ENCODE measurements around the gene UBE2I.

Gene UBE2I

GRCh38 chr16:1313721-1314369 lies 4.4 kb downstream of the UBE2I start:
- POLR2A ChIA-PET (ENCODE audit: low non-redundant PET): no interaction called here
- H3K27ac ChIP-seq: no peak overlapping the region
- TF ChIP-seq, protein P1, sequence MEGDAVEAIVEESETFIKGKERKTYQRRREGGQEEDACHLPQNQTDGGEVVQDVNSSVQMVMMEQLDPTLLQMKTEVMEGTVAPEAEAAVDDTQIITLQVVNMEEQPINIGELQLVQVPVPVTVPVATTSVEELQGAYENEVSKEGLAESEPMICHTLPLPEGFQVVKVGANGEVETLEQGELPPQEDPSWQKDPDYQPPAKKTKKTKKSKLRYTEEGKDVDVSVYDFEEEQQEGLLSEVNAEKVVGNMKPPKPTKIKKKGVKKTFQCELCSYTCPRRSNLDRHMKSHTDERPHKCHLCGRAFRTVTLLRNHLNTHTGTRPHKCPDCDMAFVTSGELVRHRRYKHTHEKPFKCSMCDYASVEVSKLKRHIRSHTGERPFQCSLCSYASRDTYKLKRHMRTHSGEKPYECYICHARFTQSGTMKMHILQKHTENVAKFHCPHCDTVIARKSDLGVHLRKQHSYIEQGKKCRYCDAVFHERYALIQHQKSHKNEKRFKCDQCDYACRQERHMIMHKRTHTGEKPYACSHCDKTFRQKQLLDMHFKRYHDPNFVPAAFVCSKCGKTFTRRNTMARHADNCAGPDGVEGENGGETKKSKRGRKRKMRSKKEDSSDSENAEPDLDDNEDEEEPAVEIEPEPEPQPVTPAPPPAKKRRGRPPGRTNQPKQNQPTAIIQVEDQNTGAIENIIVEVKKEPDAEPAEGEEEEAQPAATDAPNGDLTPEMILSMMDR (conservative IDR thresholded peaks at IDR 0.05; ENCODE audit: low read depth): no peak
- DNase-seq (ENCODE audit: low spot score): no peak
- CTCF ChIA-PET: no interaction called here

- 0 out of 2 replicates have a peak overlapping the region, but pooled peaks have one; percentile 1 for H3K27ac ChIP-seq
- no peak for DNase-seq (ENCODE audit: low spot score)
- TF ChIP-seq, protein P1 (conservative IDR thresholded peaks at IDR 0.05; ENCODE audit: low read depth): no peak
- POLR2A ChIA-PET (ENCODE audit: low non-redundant PET): no interaction called here
- CTCF ChIA-PET: interaction anchor here (0.7 kb wide), 1 partner anchor 103 kb away, joined by 4 read pairs; no protein-coding TSS in a partner anchor
These were observed 5.1 kb downstream of the UBE2I start for GRCh38 chr16:1314399-1315068.

- no peak for DNase-seq (ENCODE audit: low spot score)
- ChIA-PET CTCF (interaction anchor here (0.7 kb wide), 1 partner anchor 103 kb away, joined by 4 read pairs; no protein-coding TSS in a partner anchor), POLR2A (ENCODE audit: low non-redundant PET) (no interaction called here)
- H3K27ac ChIP-seq: 0 out of 2 replicates have a peak overlapping the region, but pooled peaks have one; percentile 1
- TF ChIP-seq, protein P1 (conservative IDR thresholded peaks at IDR 0.05; ENCODE audit: low read depth): no peak
These were observed 5.9 kb downstream of the UBE2I start for GRCh38 chr16:1315081-1316032.

DNA sequence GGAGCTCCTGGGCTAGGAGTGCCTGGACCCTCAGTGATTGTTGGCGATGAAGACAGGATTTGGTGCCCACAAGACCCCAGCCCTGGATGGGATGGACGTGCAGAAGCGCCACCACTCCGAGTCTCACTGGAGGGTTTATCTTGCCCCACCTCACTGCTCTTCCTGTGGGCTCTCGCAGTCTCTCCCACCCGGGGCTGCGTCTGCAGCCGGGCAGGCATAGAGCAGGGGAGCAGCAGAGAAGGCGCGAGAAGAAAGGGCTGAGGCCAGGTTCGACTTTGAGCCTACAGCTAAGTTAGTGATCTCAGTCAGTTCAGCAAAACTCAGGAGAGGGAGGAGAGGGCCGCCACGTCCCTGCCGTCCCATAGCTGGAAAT lies 6.6 kb downstream of the UBE2I start:
- TF ChIP-seq, protein P1 (conservative IDR thresholded peaks at IDR 0.05; ENCODE audit: low read depth): no peak
- H3K27ac ChIP-seq: no peak overlapping the region
- CTCF ChIA-PET: no interaction called here
- POLR2A ChIA-PET (ENCODE audit: low non-redundant PET): interaction anchor here (1.0 kb wide), 1 partner anchor 21 kb away, joined by 5 read pairs; no protein-coding TSS in a partner anchor
- DNase-seq (ENCODE audit: low spot score): no peak

DNA sequence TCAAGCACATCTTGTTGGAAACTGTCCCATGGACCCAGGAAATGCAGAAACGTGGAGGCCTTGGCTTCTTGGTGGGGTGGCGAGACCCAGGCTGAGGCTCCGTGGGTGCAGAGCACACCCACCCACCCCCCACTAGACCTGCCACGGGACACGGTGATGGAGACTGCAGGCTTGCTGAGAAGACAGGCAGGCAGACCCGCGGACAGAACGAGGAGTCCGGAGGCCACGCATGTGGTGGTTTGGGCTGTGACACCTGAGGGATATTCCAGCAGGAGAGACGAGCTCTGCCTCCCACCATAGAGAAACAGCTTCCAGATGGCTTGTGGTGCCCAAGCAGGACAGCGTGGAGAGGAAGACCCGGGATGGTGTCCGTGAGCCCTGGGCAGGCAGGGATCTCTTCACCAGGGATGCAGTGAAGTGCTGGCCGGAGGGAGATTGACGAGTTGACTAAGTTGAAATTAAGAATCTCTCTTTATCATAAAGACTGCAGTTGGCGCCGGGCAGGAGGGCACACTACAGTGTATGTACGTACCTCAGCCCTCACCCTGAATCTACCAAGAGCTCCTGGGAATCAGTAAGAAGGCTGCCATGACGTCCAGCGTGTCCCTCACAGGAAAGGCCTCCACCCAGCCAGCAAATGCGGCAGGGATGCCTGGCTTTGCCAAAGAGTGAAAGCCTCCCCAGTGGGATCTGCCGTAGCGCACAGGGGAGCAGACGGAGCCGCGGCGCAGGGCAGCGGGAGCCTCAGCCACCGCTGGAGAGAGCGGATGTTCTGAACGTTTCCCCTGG lies 8.2 kb downstream of the UBE2I start:
- no peak for DNase-seq (ENCODE audit: low spot score)
- POLR2A ChIA-PET (ENCODE audit: low non-redundant PET): no interaction called here

More for the DNA sequence above, 8.2 kb downstream of the UBE2I start:
- CTCF ChIA-PET: interaction anchor here (0.6 to 1.2 kb wide), 2 partner anchors 13 to 475 kb away, joined by 3 read pairs; no protein-coding TSS in a partner anchor
- no peak overlapping the region for H3K27ac ChIP-seq
- TF ChIP-seq, protein P1 (conservative IDR thresholded peaks at IDR 0.05; ENCODE audit: low read depth): no peak
